ENCODE results near the gene DYNLL2. TPM values are rescaled to one million over a fixed set of nuclear protein-coding genes. Genes with fewer than 3 reads are reported as not detected.

Gene DYNLL2
- total and polyA plus RNA-seq, 8 donors = 5.8 to 40.6 (median 21.2) TPM

DNA sequence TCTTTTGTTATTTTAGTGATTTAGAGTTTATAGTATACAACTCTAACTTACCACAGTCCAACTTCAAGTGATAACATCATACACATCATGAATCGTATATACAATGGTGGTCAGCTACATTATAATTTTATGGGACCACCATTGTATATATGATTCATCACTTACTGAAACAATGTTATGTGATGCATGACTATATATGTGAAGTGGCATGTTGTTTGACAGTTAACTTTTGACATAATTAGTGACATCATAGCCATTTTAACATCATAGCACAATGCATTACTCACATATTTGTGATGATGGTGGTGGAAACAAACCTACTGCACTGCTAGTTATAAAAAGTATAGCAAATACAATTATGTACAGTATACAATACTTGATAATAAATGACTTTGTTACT lies 21.9 kb downstream of the DYNLL2 start:
- intact Hi-C loops (cut with DNase I; ENCODE audit: low total_unique reads) = no loop called here
- Histone ChIP-seq H3K9me3 (no peaks in the 10 kb centered on the region), H3K27ac (no peak overlapping the region), H3K4me1 (no peaks in the 10 kb centered on the region), H3K4me3 (no peak overlapping the region), H3K36me3 (no peaks in the 10 kb centered on the region), H3K27me3 (no peaks in the 10 kb centered on the region)
- no peak for DNase-seq
- TF ChIP-seq, protein P1, sequence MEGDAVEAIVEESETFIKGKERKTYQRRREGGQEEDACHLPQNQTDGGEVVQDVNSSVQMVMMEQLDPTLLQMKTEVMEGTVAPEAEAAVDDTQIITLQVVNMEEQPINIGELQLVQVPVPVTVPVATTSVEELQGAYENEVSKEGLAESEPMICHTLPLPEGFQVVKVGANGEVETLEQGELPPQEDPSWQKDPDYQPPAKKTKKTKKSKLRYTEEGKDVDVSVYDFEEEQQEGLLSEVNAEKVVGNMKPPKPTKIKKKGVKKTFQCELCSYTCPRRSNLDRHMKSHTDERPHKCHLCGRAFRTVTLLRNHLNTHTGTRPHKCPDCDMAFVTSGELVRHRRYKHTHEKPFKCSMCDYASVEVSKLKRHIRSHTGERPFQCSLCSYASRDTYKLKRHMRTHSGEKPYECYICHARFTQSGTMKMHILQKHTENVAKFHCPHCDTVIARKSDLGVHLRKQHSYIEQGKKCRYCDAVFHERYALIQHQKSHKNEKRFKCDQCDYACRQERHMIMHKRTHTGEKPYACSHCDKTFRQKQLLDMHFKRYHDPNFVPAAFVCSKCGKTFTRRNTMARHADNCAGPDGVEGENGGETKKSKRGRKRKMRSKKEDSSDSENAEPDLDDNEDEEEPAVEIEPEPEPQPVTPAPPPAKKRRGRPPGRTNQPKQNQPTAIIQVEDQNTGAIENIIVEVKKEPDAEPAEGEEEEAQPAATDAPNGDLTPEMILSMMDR (IDR thresholded peaks at IDR 0.05) = no peak
- TF ChIP-seq EP300 (IDR thresholded peaks at IDR 0.05) (no peak), POLR2AphosphoS5 (IDR thresholded peaks at IDR 0.05) (no peak), POLR2A (IDR thresholded peaks at IDR 0.05) (no peak)
- 81 to 97% (median 92%) methylated on average over 1 of the region's 1 CpG for WGBS, 5 donors

DNA sequence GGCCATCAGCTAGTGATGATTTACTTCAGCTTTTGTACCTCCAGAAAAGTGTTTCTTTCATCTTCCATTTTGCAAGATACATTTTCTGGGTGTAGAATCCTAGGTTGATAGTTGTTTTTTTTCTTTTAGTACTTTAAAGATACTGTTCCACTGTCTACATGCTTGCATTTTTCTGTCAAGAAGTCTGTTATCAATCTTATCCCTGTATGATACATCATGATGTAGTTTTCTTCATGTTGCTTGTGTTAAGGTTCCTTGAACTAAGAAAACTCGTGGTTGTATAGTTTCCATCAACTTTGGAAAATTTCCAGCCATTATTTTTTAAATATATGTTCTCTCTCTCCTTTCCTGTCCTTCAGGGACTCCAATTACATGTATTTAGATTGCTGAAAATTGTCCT lies 24.1 kb downstream of the DYNLL2 start:
- Histone ChIP-seq H3K27me3 (no peaks in the 10 kb centered on the region), H3K4me1 (no peaks in the 10 kb centered on the region), H3K36me3 (no peaks in the 10 kb centered on the region), H3K4me3 (no peak overlapping the region), H3K27ac (no peak overlapping the region), H3K9me3 (no peaks in the 10 kb centered on the region)
- DNase-seq = no peak
- TF ChIP-seq, protein P1 (IDR thresholded peaks at IDR 0.05) = no peak
- TF ChIP-seq POLR2AphosphoS5 (IDR thresholded peaks at IDR 0.05) = no peak
- TF ChIP-seq EP300 (IDR thresholded peaks at IDR 0.05) = no peak
- no peak for TF ChIP-seq POLR2A (IDR thresholded peaks at IDR 0.05)
- intact Hi-C loops (cut with DNase I; ENCODE audit: low total_unique reads) = no loop called here
- 38 to 59% (median 51%) methylated on average over 1 of the region's 1 CpG for WGBS, 5 donors

DNA sequence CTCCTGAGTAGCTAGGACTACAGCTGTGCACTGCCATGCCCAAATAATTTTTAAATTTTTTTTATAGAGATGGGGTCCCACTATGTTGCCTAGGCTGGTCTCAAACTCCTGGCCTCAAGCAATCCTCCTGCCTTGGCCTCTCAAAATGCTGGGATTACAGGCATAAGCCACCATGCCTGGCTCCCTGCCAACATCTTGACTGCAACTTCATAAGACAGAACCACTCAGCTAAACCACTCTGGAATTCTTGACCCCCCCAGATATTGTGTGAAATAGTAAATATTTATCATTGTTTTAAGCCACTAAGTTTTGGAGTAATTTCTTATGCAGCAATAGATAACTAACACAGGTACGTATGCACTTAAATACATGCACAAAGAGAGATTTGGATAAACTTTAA lies 26.0 kb downstream of the DYNLL2 start:
- Histone ChIP-seq H3K27me3 (no peaks in the 10 kb centered on the region), H3K36me3 (no peaks in the 10 kb centered on the region), H3K27ac (no peak overlapping the region), H3K9me3 (no peaks in the 10 kb centered on the region), H3K4me1 (no peaks in the 10 kb centered on the region), H3K4me3 (no peak overlapping the region)
- no peak for DNase-seq
- intact Hi-C loops (cut with DNase I; ENCODE audit: low total_unique reads) = no loop called here
- WGBS, 5 donors = 33 to 64% (median 52%) methylated on average over 1 of the region's 1 CpG
- TF ChIP-seq POLR2A (IDR thresholded peaks at IDR 0.05) (no peak), EP300 (IDR thresholded peaks at IDR 0.05) (no peak), POLR2AphosphoS5 (IDR thresholded peaks at IDR 0.05) (no peak)
- TF ChIP-seq, protein P1 (IDR thresholded peaks at IDR 0.05) = no peak

DNA sequence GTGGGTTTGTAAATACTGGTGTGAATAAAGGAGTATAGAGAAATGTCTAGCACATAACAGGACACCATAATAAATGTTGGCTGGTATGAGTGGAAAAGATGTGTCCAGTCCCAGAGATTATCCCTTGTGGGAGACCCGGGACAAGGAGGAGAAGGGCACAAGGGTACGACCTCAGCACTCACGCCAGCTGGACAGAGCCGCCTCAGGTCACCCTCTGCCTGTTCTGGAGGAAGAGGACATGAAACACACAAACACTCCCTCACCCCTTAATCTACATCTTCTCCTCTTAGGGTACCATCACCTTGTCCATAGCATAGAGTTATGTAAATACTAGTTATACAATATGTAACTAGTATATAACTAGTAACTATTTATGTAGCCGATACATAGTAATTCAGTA lies 26.8 kb downstream of the DYNLL2 start:
- Histone ChIP-seq H3K27me3 (no peaks in the 10 kb centered on the region), H3K27ac (no peak overlapping the region), H3K9me3 (no peaks in the 10 kb centered on the region), H3K36me3 (no peaks in the 10 kb centered on the region), H3K4me1 (no peaks in the 10 kb centered on the region), H3K4me3 (no peak overlapping the region)
- 55 to 66% (median 62%) methylated on average over 5 of the region's 5 CpGs for WGBS, 5 donors
- no peak for DNase-seq
- intact Hi-C loops (cut with DNase I; ENCODE audit: low total_unique reads) = loop anchor here (10.0 kb wide), 3 partner anchors 95 to 535 kb away; partner anchors contain the start of gene MRPS23
- TF ChIP-seq POLR2AphosphoS5 (IDR thresholded peaks at IDR 0.05) = no peak
- no peak for TF ChIP-seq POLR2A (IDR thresholded peaks at IDR 0.05)
- TF ChIP-seq EP300 (IDR thresholded peaks at IDR 0.05) = no peak
- TF ChIP-seq, protein P1 (IDR thresholded peaks at IDR 0.05) = no peak
